AG04449 (cell line): ENCODE data around the gene NPR1.
"Not testable (repeated sequence)": the region's sequence is repeated elsewhere in the genome, so short reads cannot be mapped to it uniquely, and the experiment has no call there.

ENCODE experiments used
- CTCF ChIA-PET: fragments of 350-600 bp; formaldehyde crosslinking; extraction: SDS; loops from one replicate; lab custom pipeline; 2021; ENCODE audit warnings: antibody characterized with exemption; lab: Yijun Ruan, JAX
- POLR2A ChIA-PET: fragments of 400-600, 350-600 bp; formaldehyde crosslinking; extraction: SDS; loops from one replicate; lab custom pipeline; 2020; ENCODE audit warnings: antibody characterized with exemption, inconsistent platforms; lab: Yijun Ruan, JAX
- DNase-seq: peaks from one replicate; pipeline ENCODE4 v3.0.0-alpha.2; 2010; ENCODE audit warnings: low read depth, low spot score
- H3K4me3 ChIP-seq: 2 replicates; pipeline ENCODE4 v1.5.1; 2011; ENCODE audit warnings: low read depth, mild to moderate bottlenecking, control low read depth, low read length
- CTCF ChIP-seq: IDR thresholded peaks from one replicate; pipeline ENCODE4 v1.5.1; 2011; ENCODE audit warnings: mild to moderate bottlenecking, moderate library complexity, low read length, control low read depth, inconsistent platforms; ENCODE audit not compliant: insufficient read depth; ENCODE audit errors: missing control alignments

Gene NPR1

GRCh38 chr1:153639280-153639679 lies 39.2 kb upstream of the NPR1 start:
- TF ChIP-seq CTCF: no peak
- CTCF ChIA-PET: interaction anchor here (1.0 to 3.7 kb wide), 3 partner anchors 67 to 128 kb away, joined by 3 to 13 read pairs (median 6); no protein-coding TSS in a partner anchor
- POLR2A ChIA-PET: interaction anchor here (1.2 to 2.1 kb wide), 3 partner anchors 10 to 21 kb away, joined by 3 to 8 read pairs (median 4); partner anchors contain the start of gene S100A13
- no peak overlapping the region for H3K4me3 ChIP-seq
- DNase-seq: no peak

DNA sequence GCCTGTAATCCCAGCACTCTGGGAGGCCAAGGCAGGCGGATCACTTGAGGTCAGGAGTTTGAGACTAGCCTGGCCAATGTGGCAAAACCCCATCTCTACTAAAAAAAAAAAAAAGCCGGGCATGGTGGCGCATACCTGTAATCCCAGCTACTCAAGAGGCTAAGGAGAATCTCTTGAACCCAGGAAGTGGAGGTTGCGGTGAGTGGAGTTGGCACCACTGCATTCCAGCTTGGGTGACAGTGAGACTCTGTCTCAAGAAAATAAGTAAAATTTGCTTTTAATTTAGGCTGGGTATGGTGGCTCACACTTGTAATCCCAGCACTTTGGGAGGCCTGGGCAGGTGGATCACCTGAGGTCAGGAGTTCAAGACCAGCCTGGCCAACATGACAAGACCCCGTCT lies 38.3 kb upstream of the NPR1 start:
- DNase-seq, H3K4me3 ChIP-seq: not testable (repeated sequence)
- ChIA-PET POLR2A (interaction anchor here (0.8 to 2.2 kb wide), 4 partner anchors 11 to 73 kb away, joined by 3 to 8 read pairs (median 4); partner anchors contain the start of gene S100A13), CTCF (interaction anchor here (1.3 to 3.7 kb wide), 2 partner anchors 68 to 129 kb away, joined by 6 to 13 read pairs; no protein-coding TSS in a partner anchor)

- ChIA-PET POLR2A (interaction anchor here (0.8 to 2.2 kb wide), 4 partner anchors 11 to 74 kb away, joined by 3 to 8 read pairs (median 4); partner anchors contain the start of gene S100A13), CTCF (interaction anchor here (2.0 to 3.7 kb wide), 3 partner anchors 13 to 130 kb away, joined by 4 to 14 read pairs (median 13); partner anchors contain the start of genes S100A1 and S100A13)
- no peak overlapping the region for H3K4me3 ChIP-seq
Measured at GRCh38 chr1:153640861-153641260, 37.6 kb upstream of the NPR1 start.

GRCh38 chr1:153642161-153642560 lies 36.3 kb upstream of the NPR1 start:
- no peak for TF ChIP-seq CTCF
- POLR2A ChIA-PET: no interaction called here
- CTCF ChIA-PET: interaction anchor here (0.8 to 3.7 kb wide), 4 partner anchors 11 to 131 kb away, joined by 3 to 14 read pairs (median 8); partner anchors contain the start of genes S100A1 and S100A13
- DNase-seq: no peak
- no peak overlapping the region for H3K4me3 ChIP-seq

More at GRCh38 chr1:153640861-153641260, 37.6 kb upstream of the NPR1 start:
- TF ChIP-seq CTCF: no peak
- DNase-seq: no peak

DNA sequence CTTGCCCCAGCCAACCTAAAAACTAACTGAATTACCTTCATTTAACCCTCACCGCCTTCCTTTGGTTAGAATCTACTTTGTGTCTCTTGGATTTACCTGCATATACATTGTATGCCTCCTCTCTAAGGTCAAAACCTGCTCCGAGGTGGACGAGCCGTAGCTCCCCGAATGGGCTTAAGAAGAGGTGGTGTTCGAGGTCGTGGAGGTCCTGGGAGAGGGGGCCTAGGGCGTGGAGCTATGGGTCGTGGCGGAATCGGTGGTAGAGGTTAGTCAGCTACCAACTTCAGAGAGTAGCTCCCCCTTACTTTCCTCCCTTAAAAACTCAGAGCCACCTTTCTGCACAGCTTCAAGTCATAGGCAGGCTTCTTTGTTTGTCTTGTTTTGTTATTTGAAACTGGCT lies 35.4 kb upstream of the NPR1 start:
- ChIA-PET CTCF (interaction anchor here (0.5 to 4.0 kb wide), 8 partner anchors 9 to 379 kb away, joined by 3 to 23 read pairs (median 5); partner anchors contain the start of genes CHTOP, S100A1 and S100A13), POLR2A (interaction anchor here (0.7 to 3.0 kb wide), 4 partner anchors 9 to 136 kb away, joined by 3 to 16 read pairs (median 6); partner anchors contain the start of genes CHTOP, S100A13 and S100A16)
- no peak overlapping the region for H3K4me3 ChIP-seq
- no peak for DNase-seq
- no peak for TF ChIP-seq CTCF

GRCh38 chr1:153643816-153644215 lies 34.7 kb upstream of the NPR1 start:
- POLR2A ChIA-PET: interaction anchor here (2.3 to 3.0 kb wide), 2 partner anchors 10 to 17 kb away, joined by 8 to 16 read pairs; partner anchors contain the start of genes CHTOP and S100A13
- CTCF ChIA-PET: interaction anchor here (0.7 to 4.0 kb wide), 9 partner anchors 9 to 150 kb away, joined by 3 to 23 read pairs (median 6); partner anchors contain the start of genes CHTOP, S100A1 and S100A13
- no peak for DNase-seq
- no peak for TF ChIP-seq CTCF
- H3K4me3 ChIP-seq: no peak overlapping the region
